GM19043 (cell line): ENCODE data around the gene LINC00237.

Experiments
- ATAC-seq: cut with Tn5 transposase; IDR thresholded peaks from one replicate; pipeline ENCODE4 v1.9.1; 2021; ENCODE audit warnings: low read depth; ENCODE audit not compliant: unreplicated experiment

LINC00237 gene

GRCh38 chr20:21052241-21052640, 53.9 kb downstream of the LINC00237 start:
- no peak for ATAC-seq

- ATAC-seq: no peak
These were observed 55.4 kb downstream of the LINC00237 start for GRCh38 chr20:21050710-21051109.

- ATAC-seq: no peak
These were observed 56.8 kb downstream of the LINC00237 start for GRCh38 chr20:21049305-21049828.

- peak; percentile 64 for ATAC-seq
These were observed 57.3 kb downstream of the LINC00237 start for GRCh38 chr20:21048841-21049273.

- ATAC-seq: no peak
These were observed 58.2 kb downstream of the LINC00237 start for GRCh38 chr20:21047981-21048380.

- ATAC-seq: no peak
These were observed 59.6 kb downstream of the LINC00237 start for GRCh38 chr20:21046413-21047070.
